Right cardiac atrium (tissue), 5 donors: ENCODE measurements around the gene HAUS7. TPM values are rescaled to one million over a fixed set of nuclear protein-coding genes. Genes with fewer than 3 reads are reported as not detected.

ENCODE experiments used
- ATAC-seq, 2 donors: fragments of 200-7000 bp; cut with Tn5 transposase; one replicate each; pipeline versions ENCODE4 v1.8.0 to v1.9.1; 2020; ENCODE audit warnings: moderate library complexity in 2 of 2, mild to moderate bottlenecking in 1 of 2
- DNase-seq, 3 donors: peaks; one replicate each; pipeline ENCODE4 v3.0.0-alpha.2; 2020
- H3K27ac ChIP-seq: one replicate; pipeline ENCODE4 v1.5.1; 2013; ENCODE audit warnings: mild to moderate bottlenecking, low read length, control low read depth, moderate library complexity
- H3K27me3 ChIP-seq: one replicate; pipeline ENCODE4 v1.6.1; 2013; ENCODE audit not compliant: control insufficient read depth, insufficient read depth
- H3K4me1 ChIP-seq: one replicate; pipeline ENCODE4 v1.6.1; 2013; ENCODE audit warnings: low read length; ENCODE audit not compliant: control insufficient read depth, insufficient read depth
- H3K4me3 ChIP-seq: one replicate; pipeline ENCODE4 v1.5.1; 2013; ENCODE audit warnings: low read length, control low read depth
- H3K9me3 ChIP-seq: one replicate; pipeline ENCODE4 v1.6.1; 2013; ENCODE audit warnings: low read length; ENCODE audit not compliant: control insufficient read depth
- WGBS: extraction: QIAGEN DNeasy Blood & Tissue Kit; methylation state at CpG from one replicate; pipeline ENCODE4 v1.1.7; 2013; 5-methylcytosine and 5-hydroxymethylcytosine counted together
- intact Hi-C, 4 donors: fragments of 100-400 bp; cut with DNase I; formaldehyde crosslinking; loops; one replicate each; pipeline versions ENCODE4 v1.11.0 to v1.14.0; 2022 to 2023
- polyA plus RNA-seq: library from polyadenylated mRNA; stranded (reverse); fragments of 200-250 nt; gene quantifications from one replicate; pipeline ENCODE4 v1.2.3, GENCODE V29; 2013
- total RNA-seq, 4 donors: library from RNA; stranded (reverse); fragmentation: NEBNext Ultra II Directional; extraction: Animal tissue kit (Norgen Biotek cat#: 25700); gene quantifications; one replicate each; pipeline ENCODE4 v1.2.1, GENCODE V29; 2021
- donor health status: healthy with polysubstance abuse.
- donor health status: DM: no; HTN: yes; CAD: no.
- donor health status: DM: no; HTN: no; CAD: no.
- donor health status: DM: no; HTN: yes; CAD: no; lungs with severe emphysema.
- donor health status: DM: yes; HTN: yes; CAD: no.

The HAUS7 gene
- total and polyA plus RNA-seq, 5 donors, result 14.5 to 18.3 (median 17.3) TPM

DNA sequence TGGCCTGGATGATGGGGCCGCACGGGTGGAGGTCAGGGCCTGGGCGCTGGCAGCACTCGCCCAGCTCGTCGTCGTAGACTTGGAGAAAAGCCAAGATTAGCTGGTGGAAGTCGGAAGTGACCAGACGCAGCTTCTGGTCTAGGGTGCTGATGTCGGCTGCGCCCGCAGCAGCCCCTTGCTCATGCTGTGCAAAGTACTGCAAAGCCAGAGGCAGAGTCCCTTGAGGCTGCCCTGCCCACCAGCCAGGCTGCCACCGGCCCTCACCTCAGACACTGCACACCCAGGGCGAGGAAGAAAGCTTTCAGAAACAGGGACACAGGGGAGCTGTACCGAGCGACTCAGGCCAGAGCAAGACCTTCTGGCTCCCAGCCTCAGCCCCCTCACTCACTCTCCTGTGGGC, 14.8 kb downstream of the HAUS7 start:
- Histone ChIP-seq H3K9me3 (no peaks in the 10 kb centered on the region), H3K4me3 (no peak overlapping the region), H3K27ac (no peak overlapping the region), H3K4me1 (no peaks in the 10 kb centered on the region), H3K27me3 (no peaks in the 10 kb centered on the region)
- DNase-seq (peak in 1 of 3 donors; percentile 39), ATAC-seq (no peak)
- WGBS, result 81% methylated on average over 16 of the region's 16 CpGs
- intact Hi-C loops, result no loop called here

DNA sequence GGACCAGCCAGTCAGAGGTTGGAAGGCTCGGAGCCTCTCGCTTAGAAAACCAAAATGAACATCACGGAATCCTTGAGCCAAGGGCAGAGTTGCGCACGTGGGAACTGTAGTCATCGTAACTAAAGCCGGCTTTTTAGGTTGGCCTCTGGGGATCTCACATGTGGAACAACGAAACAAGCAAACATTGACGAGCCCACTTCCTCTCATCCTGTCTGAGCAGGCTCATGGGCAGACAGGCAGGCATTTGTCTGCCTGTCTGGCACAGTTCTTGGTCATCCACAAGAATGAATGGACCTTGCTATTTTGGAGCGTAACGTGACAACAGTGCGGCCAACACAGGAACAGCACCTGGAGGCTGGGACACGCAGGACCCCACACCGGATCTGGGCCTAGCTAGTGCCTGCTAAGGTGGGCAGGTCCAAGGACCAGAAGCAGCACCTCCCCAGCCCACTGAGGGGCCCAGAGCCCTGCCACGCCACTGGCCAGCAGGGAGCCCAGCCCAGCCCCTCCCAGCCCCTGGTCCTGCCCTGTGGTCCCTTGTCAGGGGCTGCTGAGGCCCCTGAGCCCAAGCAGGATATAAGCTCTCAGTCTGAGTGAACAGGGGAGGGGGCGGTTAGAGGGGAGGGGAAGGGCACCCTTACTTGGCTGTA, 15.3 kb downstream of the HAUS7 start:
- no peaks in the 10 kb centered on the region for H3K9me3 ChIP-seq
- H3K27ac ChIP-seq, result no peak overlapping the region
- DNase-seq, result no peak
- no peak for ATAC-seq
- H3K27me3 ChIP-seq, result no peaks in the 10 kb centered on the region
- WGBS, result 96% methylated on average over 16 of the region's 16 CpGs
- no peak overlapping the region for H3K4me3 ChIP-seq
- H3K4me1 ChIP-seq, result no peaks in the 10 kb centered on the region
- intact Hi-C loops, result no loop called here

DNA sequence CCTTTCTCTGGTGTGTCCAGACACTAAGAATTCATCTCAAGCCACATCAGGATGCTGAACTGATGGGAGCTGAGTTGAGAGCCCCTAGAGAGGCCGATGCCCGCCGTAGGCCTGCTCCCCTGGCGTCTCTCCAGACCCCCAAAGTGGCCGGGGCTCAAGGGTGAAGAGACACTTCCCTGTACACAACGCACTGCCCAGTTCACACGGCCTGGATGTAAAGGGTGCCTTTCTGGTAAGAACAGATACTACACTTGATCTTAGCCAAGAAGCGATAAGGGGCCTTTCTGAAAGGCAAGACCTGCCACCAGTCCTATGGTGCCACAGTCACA, 19.5 kb downstream of the HAUS7 start:
- no peaks in the 10 kb centered on the region for H3K27me3 ChIP-seq
- H3K4me1 ChIP-seq, result no peaks in the 10 kb centered on the region
- no peaks in the 10 kb centered on the region for H3K9me3 ChIP-seq
- no peak overlapping the region for H3K4me3 ChIP-seq
- DNase-seq (no peak), ATAC-seq (no peak)
- 93% methylated on average over 8 of the region's 8 CpGs for WGBS
- no peak overlapping the region for H3K27ac ChIP-seq
- intact Hi-C loops, result no loop called here

DNA sequence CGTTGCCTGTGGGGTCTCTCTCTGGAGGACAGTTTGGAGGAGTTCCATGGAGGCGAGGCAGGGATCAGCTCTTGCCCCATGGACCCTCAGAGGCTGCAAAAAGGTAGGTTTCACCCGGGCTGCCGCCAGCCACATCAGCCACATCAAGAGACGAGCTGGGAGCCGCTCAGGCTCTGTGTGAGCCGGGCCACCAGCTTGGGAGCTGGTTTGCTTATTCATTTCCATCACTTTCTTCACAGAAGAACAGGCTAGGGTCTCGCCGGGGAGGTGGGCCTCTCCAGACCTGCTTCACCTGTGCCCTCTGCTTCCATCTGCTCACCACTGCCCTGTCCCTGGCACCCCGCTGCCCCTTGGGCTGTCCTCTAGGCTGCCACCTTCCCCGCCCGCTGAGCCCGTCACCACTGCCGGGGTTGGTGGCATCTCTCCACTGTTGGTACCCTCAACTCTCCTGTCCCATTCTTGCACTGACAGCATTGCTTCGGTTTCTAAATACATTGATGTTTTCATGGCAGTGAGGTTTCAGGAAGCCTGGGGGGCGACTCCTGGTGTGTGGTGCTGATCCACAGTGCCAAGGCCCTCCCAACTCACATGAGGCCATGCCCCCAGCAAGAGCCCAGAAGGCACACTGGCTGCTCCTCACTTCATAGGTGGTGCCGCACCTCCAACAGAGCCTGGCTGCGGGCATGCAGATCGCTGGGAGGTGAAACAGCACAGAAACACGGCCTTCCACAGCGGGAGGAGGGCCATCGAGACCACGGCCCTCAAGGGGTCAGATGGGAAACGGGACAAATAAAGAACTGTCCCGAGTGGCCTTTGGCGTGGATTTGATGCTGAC, 20.0 kb downstream of the HAUS7 start:
- no peak overlapping the region for H3K4me3 ChIP-seq
- H3K27me3 ChIP-seq, result no peaks in the 10 kb centered on the region
- H3K27ac ChIP-seq, result no peak overlapping the region
- no peaks in the 10 kb centered on the region for H3K9me3 ChIP-seq
- intact Hi-C loops, result no loop called here
- no peak for ATAC-seq
- DNase-seq, result no peak
- WGBS, result 94% methylated on average over 26 of the region's 26 CpGs
- no peaks in the 10 kb centered on the region for H3K4me1 ChIP-seq

DNA sequence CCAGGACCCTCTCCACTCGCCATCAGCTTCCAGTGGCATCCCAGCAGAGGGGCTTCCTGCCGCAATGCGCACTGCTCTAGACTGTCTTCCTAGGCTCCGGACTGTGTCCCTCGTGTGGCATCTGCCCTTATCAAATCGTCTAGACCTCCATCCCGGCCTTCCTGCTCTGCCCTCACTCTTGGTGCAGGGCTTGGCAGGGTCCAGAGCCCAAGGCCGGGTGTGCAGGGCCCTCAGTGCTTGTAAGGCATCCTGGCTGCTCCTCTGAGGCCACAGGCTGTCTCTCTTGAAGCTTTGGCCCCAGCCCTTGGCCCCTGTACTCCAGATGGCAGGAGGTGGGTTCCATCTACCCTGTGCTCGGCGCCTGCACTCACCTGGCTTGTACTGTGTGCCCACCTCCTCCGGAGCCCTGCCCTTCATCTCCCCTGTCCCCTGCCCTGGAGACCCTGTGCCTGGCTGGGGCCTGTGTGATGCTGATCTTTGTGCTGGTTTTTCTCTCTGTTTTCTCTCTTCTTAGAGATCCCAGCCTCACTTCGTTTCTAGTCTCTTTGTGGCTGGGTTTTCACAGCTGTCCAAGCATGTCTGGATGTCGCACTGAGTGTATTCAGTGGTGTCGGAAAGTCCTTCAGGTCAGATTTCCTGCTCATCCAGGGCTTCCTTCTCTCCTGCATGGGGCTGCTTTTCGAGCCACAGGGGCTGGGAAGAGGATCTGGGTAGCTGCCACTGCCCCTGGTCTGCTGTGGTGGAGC, 20.8 kb downstream of the HAUS7 start:
- WGBS, result 93% methylated on average over 15 of the region's 15 CpGs
- Histone ChIP-seq H3K27ac (no peak overlapping the region), H3K9me3 (no peaks in the 10 kb centered on the region), H3K4me1 (no peaks in the 10 kb centered on the region), H3K4me3 (no peak overlapping the region), H3K27me3 (no peaks in the 10 kb centered on the region)
- no peak for DNase-seq
- ATAC-seq, result no peak
- intact Hi-C loops, result no loop called here

DNA sequence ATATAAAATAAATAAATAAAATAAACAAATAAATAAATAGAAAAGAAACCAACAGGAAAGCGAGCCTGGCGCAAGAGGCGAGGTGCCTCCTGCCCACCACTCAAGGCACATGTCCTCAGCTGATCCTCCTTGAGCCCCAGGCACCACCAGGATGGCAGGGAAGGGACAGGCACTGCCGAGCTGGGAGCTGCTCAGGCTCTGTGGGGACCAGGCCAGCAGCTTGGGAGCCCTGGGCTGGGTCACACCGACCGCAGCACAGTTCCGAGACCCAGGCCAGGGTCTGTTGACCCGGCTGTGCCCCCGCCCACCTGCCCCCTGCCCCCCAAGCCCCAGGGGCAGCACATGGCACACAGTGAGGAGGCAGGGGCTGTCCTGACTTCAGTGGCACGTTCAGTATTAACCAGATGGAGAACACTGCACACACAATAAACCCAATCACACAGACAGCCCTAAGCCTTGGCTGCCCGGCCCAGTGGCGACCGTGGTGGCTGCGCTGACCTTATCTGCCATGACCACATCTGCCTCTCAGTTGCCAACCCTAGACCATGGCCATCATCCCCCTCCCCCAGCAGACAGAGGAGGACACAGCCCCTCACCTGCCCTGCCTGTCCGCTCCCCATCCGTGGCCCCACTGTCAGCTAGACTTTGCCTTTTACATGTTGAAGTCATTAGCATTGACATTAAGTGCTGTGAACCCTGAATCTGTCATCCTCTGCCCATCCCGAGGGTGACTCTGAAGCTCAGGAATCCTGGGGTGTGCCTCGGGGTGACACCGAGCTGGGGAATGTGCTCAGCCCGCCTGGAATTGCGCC, 21.6 kb downstream of the HAUS7 start:
- intact Hi-C loops, result no loop called here
- Histone ChIP-seq H3K4me1 (no peaks in the 10 kb centered on the region), H3K27ac (no peak overlapping the region), H3K4me3 (no peak overlapping the region), H3K9me3 (no peaks in the 10 kb centered on the region), H3K27me3 (no peaks in the 10 kb centered on the region)
- DNase-seq, result peak in 1 of 3 donors; percentile 38
- 97% methylated on average over 20 of the region's 21 CpGs for WGBS
- no peak for ATAC-seq

DNA sequence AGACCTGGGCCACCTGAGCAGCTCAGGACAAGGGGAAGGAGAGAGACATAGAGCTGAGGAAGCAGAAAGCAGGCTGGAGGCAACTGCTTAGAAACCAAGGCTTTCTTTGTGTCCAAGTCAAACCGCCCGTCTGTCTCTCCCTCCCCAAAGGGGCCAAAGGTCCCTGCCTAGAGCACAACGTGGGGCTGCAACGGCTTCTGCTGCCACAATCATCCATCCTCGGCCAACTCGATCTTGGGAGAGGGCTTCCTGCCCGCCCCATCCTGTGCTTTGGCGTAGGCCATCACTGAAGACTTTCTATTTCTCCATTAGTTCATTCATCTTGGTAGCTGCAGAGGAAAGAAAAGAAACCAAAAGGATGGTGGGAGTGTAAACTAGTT, 22.8 kb downstream of the HAUS7 start:
- ATAC-seq (no peak), DNase-seq (no peak)
- no peak overlapping the region for H3K27ac ChIP-seq
- no peaks in the 10 kb centered on the region for H3K27me3 ChIP-seq
- no peaks in the 10 kb centered on the region for H3K4me1 ChIP-seq
- WGBS, result 71% methylated on average over 8 of the region's 8 CpGs
- no peaks in the 10 kb centered on the region for H3K9me3 ChIP-seq
- no peak overlapping the region for H3K4me3 ChIP-seq
- intact Hi-C loops, result no loop called here

DNA sequence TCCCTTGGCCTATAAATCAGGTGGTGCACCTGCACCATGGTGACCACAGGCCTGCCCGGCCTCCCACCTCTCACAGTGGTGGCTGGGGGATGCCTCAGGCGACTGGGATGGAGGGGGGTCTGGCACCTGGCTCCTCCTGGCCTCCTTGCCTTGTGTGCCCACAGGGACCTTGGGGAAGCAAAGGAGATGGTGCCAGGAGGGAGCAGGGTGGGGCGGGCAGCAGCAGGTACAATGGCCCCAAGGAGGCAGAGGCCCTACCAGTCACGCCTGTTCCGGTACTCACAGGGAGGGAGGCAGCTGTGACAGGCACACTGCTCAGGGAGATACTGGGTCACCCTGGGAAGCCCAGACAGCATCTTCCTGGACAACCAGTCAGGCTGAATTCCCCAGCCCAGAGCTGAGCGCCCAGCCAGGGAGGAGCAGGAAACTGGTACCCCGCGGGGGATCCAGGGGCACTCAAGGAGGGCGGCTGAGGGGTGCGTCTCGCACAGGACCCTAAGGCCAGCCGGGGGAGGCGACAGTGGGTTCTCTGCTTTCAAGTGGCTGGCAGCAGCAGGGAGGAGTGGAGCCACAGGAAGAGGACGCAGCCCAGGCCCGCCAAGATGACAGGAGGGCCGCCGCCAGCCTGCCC, 23.3 kb downstream of the HAUS7 start:
- WGBS, result 93% methylated on average over 17 of the region's 17 CpGs
- intact Hi-C loops, result no loop called here

DNA sequence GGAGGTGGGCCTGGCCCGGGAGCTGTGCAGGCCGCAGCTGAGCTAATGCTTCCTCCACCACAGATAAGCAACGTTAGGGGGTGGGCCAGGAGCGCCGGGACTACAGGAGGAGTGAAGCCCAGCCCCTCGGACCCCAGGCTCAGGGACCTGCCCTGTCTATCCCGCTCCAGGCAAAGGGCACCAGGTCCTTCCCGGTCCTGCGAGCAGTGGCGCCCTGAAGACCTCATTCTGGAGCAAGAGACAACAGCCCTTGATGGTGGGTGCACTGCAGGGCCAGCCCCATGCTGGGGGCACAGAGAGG, 23.8 kb downstream of the HAUS7 start:
- WGBS, result 52% methylated on average over 10 of the region's 10 CpGs
- intact Hi-C loops, result no loop called here

More for the DNA sequence above, 23.3 kb downstream of the HAUS7 start:
- Histone ChIP-seq H3K9me3 (no peaks in the 10 kb centered on the region), H3K27me3 (no peaks in the 10 kb centered on the region), H3K27ac (no peak overlapping the region), H3K4me3 (no peak overlapping the region), H3K4me1 (no peaks in the 10 kb centered on the region)
- no peak for ATAC-seq
- DNase-seq, result peak in 1 of 3 donors; percentile 51

DNA sequence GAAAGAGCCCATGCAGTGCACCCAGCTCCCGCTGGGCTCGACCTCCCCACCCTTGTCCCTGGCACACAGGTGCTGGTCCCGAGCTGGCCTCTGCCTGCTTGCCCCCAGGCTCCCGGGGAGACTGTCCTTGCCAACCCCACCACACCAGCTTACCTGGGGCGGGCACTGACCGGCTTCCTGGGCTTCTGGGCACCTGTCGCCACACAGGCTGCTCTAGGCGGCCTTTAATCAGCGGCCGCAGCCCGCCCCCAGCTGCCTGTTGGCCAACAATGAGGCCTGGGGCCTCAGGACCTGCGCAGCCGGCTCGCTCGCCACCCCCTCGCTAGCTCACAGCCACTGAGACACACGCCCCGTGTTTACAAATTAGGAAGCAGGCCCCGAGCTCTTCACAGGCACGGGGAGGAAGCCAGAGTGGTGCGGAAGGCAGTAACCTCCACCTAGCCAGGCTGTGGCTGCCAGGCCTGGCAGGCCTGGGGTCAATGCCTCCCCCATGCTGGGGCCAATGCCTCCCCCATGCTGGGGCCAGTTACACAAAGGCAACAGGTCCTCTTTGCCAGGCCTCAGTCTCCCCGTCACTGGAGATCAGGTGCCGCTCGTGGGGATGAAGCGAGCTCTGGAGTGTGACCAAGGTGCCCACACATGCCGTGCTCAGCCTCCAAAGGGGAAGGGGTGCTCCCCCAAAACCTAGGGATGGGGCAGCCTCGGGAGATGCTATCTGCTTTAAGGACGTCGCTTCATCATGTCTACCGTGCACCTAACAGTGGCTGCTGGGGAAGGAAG, 24.3 kb downstream of the HAUS7 start, which contains the start of gene TREX2:
TREX2 (minus strand) TSS at position 201 of the 780 bp plus-strand sequence. CDS start 626 bp downstream, outside the sequence.
- 81% methylated on average over 30 of the region's 30 CpGs for WGBS
- intact Hi-C loops, result no loop called here
- no peaks in the 10 kb centered on the region for H3K9me3 ChIP-seq
- no peak for DNase-seq
- H3K27ac ChIP-seq, result no peak within 1 kb of the TSS
- H3K27me3 ChIP-seq, result no peaks in the 10 kb centered on the region
- no peak for ATAC-seq
- H3K4me1 ChIP-seq, result no peaks in the 10 kb centered on the region
- H3K4me3 ChIP-seq, result no peak within 1 kb of the TSS

More for the DNA sequence above, 23.8 kb downstream of the HAUS7 start:
- DNase-seq, result no peak
- ATAC-seq, result no peak
- H3K4me3 ChIP-seq, result no peak overlapping the region
- H3K27ac ChIP-seq, result no peak overlapping the region
- no peaks in the 10 kb centered on the region for H3K27me3 ChIP-seq
- no peaks in the 10 kb centered on the region for H3K4me1 ChIP-seq
- H3K9me3 ChIP-seq, result no peaks in the 10 kb centered on the region
